T-helper 17 cell (primary cell): ENCODE data around the gene CTSO. TPM values are rescaled to one million over a fixed set of nuclear protein-coding genes. Genes with fewer than 3 reads are reported as not detected.

Experiments used
- ATAC-seq: fragments of 150-1000 bp; cut with Tn5 transposase; 2 replicates; pipeline ENCODE4 v1.10.0; 2021; ENCODE audit warnings: mild to moderate bottlenecking, moderate library complexity
- DNase-seq, 3 donors: peaks; one replicate each; pipeline versions ENCODE4 v3.0.0 to v3.0.0-alpha.2; 2020 to 2021
- H3K9me3 ChIP-seq: one replicate; pipeline ENCODE4 v1.7.0; 2013; ENCODE audit warnings: low read length, mild to moderate bottlenecking; ENCODE audit not compliant: control insufficient read depth, poor library complexity, severe bottlenecking
- H3K27ac Mint-ChIP-seq: one replicate; pipeline ENCODE4 v1.8.0; 2022; ENCODE audit warnings: mild to moderate bottlenecking, moderate library complexity, mixed read lengths
- H3K27me3 Mint-ChIP-seq: one replicate; pipeline ENCODE4 v1.8.0; 2022; ENCODE audit warnings: mixed read lengths
- H3K36me3 Mint-ChIP-seq: one replicate; pipeline ENCODE4 v1.8.0; 2022; ENCODE audit warnings: low read depth, mixed read lengths
- H3K4me1 Mint-ChIP-seq: one replicate; pipeline ENCODE4 v1.8.0; 2022; ENCODE audit warnings: mild to moderate bottlenecking, mixed read lengths
- H3K4me3 Mint-ChIP-seq: one replicate; pipeline ENCODE4 v1.8.0; 2022; ENCODE audit warnings: mild to moderate bottlenecking, moderate library complexity, mixed read lengths
- total RNA-seq, 4 donors: library from RNA in 2 of 4; stranded (reverse) in 2 of 4; gene quantifications; one replicate each; pipeline ENCODE4 v1.2.3 and lab custom pipeline; 2022 to 2026

The CTSO gene
- total RNA-seq, 2 donors from 2014 or later = 6.6 to 9.3 TPM

DNA sequence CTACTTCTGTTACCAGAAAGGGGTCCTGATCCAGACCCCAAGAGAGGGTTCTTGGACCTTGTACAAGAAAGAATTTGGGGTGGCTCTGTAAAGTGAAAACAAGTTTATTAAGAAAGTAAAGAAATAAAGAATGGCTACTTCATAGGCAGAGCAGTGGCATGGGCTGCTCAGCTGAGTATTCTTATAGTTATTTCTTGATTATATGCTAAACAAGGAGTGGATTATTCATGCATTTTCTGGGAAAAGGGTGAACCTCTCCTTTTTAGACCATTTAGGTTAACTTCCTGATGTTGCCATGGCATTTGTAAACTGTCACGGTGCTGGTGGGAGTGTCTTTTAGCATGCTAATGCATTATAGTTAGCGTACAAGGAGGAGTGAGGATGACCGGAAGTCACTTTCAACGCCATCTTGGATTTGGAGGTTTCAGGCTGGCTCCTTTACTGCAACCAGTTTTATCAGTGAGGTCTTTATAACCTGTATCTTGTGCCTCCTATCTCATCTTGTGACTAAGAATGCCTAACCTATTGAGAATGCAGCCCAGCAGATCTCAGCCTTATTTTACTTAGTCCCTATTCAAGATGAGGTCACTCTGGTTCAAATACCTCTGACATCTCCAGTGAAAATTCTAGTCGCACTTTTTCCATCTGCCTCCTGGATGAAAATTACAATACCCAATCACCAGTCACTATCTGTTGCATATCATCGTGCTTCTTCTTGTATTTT lies 65.7 kb downstream of the CTSO start:
- Mint-ChIP-seq H3K27ac (no peak overlapping the region), H3K4me1 (no peaks in the 10 kb centered on the region), H3K4me3 (no peak overlapping the region), H3K27me3 (peaks cover 20% of the 10 kb centered on the region), H3K36me3 (peaks cover 2% of the 10 kb centered on the region)
- DNase-seq (no peak), ATAC-seq (no peak)
- H3K9me3 ChIP-seq = no peaks in the 10 kb centered on the region

DNA sequence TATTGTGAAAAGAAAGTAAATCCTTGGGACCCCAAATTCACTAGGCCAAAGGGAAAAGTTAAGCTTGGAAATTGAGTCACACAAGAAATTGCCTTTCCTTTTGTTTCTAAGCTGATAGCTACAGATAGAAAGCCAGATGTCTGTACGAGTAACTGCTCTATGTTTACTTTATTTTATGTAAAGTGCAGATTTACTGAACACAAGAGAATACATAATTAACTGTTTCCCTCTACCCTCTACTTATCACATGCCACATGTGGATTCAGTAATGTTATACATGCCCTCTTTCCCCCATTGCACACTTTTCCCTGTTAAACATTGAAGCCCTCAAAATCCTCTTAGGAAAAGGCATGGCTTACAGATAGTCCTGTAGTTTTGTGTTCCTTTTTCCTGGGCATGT lies 66.6 kb downstream of the CTSO start:
- no peak overlapping the region for H3K4me3 Mint-ChIP-seq
- ATAC-seq = no peak
- DNase-seq = no peak
- H3K36me3 Mint-ChIP-seq = no peaks in the 10 kb centered on the region
- H3K27me3 Mint-ChIP-seq = peaks cover 14% of the 10 kb centered on the region
- H3K9me3 ChIP-seq = no peaks in the 10 kb centered on the region
- H3K27ac Mint-ChIP-seq = no peak overlapping the region
- no peaks in the 10 kb centered on the region for H3K4me1 Mint-ChIP-seq

DNA sequence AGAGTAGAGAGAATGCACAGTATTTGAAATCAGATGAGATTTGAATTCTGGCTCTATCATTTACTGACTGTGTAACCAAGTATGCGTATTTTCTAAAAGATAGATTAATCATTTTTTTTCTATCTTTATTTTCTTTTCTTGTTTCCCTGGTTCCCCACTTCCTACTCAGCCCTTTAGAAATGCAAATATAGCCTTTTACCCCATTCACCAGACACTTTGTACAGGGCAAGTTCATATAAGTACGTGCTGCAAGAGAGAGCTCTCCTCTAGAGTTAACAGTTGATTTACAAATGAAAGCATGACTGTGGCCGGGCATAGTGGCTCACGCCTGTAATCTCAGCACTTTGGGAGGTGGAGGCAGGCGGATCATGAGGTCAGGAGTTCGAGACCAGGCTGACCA lies 68.0 kb downstream of the CTSO start:
- H3K36me3 Mint-ChIP-seq = no peaks in the 10 kb centered on the region
- no peaks in the 10 kb centered on the region for H3K9me3 ChIP-seq
- DNase-seq (no peak), ATAC-seq (no peak)
- no peaks in the 10 kb centered on the region for H3K4me1 Mint-ChIP-seq
- H3K4me3 Mint-ChIP-seq = no peak overlapping the region
- no peak overlapping the region for H3K27ac Mint-ChIP-seq
- peaks cover 5% of the 10 kb centered on the region for H3K27me3 Mint-ChIP-seq

- Mint-ChIP-seq H3K27ac (no peak overlapping the region), H3K27me3 (peaks cover 5% of the 10 kb centered on the region), H3K4me3 (no peak overlapping the region), H3K36me3 (no peaks in the 10 kb centered on the region), H3K4me1 (no peaks in the 10 kb centered on the region)
- no peak for ATAC-seq
- DNase-seq = no peak
- H3K9me3 ChIP-seq = no peaks in the 10 kb centered on the region
Observed at GRCh38 chr4:155883895-155884294, 69.8 kb downstream of the CTSO start.

DNA sequence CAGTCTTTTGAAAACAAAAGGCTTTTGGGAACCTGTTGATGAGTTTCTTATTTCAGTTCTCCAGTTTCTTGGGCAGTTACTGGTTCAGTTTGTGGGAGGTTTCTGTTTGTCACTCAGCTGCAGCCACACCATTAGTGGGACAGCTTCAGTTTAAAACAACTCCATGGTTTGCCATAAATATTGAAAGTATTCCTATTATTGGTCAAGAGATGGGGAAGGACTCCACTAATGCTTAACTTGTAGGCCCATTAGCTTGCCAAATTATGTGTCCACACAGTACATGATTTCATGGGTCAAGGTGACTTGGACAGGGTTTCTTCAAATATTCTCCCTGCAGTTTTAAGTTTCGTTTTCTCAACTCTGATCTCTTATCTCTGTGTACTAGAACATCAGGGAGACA lies 72.1 kb downstream of the CTSO start:
- H3K27me3 Mint-ChIP-seq = no peaks in the 10 kb centered on the region
- no peaks in the 10 kb centered on the region for H3K9me3 ChIP-seq
- H3K36me3 Mint-ChIP-seq = no peaks in the 10 kb centered on the region
- ATAC-seq (no peak), DNase-seq (no peak)
- no peak overlapping the region for H3K27ac Mint-ChIP-seq
- H3K4me1 Mint-ChIP-seq = no peaks in the 10 kb centered on the region
- no peak overlapping the region for H3K4me3 Mint-ChIP-seq

DNA sequence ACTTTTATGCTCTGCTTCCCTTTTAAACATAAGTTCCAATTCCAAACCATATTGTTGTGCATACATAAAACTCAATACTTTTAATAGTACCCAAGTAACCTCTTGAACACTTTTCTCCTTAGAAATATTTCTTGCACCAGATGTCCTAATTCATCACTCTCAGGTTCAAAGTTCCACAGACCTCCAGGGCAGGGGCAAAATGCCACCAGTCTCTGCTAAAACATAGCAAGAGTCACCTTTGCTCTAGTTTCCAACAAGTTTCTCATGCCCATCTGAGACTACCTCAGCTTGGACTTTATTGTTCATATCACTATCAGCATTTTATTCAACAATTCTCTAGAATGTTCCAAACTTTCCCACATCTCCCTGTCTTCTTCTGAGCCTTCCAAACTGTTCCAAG lies 73.9 kb downstream of the CTSO start:
- Mint-ChIP-seq H3K27ac (no peak overlapping the region), H3K36me3 (no peaks in the 10 kb centered on the region), H3K4me1 (no peaks in the 10 kb centered on the region), H3K27me3 (no peaks in the 10 kb centered on the region), H3K4me3 (no peak overlapping the region)
- ATAC-seq (no peak), DNase-seq (no peak)
- H3K9me3 ChIP-seq = no peaks in the 10 kb centered on the region

DNA sequence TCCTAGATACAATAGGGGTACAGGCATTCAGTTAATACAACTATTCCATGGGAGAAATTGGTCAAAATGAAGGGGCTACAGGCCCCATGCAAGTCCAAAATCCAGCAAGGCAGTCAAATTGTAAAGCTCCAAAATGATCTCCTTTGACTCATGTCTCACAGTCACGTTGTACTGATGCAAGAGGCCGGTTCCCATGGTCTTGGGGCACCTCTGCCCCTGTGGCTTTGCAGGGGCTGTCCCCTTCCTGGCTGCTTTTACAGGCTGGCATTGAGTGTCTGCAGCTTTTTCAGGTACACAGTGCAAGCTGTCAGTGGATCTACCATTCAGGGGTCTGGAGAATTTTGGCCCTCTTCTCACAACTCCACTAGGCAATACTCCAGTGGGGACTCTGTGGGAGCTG lies 75.1 kb downstream of the CTSO start:
- no peak overlapping the region for H3K27ac Mint-ChIP-seq
- DNase-seq (no peak), ATAC-seq (no peak)
- no peaks in the 10 kb centered on the region for H3K4me1 Mint-ChIP-seq
- no peak overlapping the region for H3K4me3 Mint-ChIP-seq
- no peaks in the 10 kb centered on the region for H3K9me3 ChIP-seq
- H3K27me3 Mint-ChIP-seq = no peaks in the 10 kb centered on the region
- H3K36me3 Mint-ChIP-seq = no peaks in the 10 kb centered on the region

GRCh38 chr4:155877971-155878370 lies 75.7 kb downstream of the CTSO start:
- ATAC-seq = no peak
- H3K27ac Mint-ChIP-seq = no peak overlapping the region
- H3K27me3 Mint-ChIP-seq = no peaks in the 10 kb centered on the region
- no peaks in the 10 kb centered on the region for H3K4me1 Mint-ChIP-seq
- DNase-seq = no peak
- H3K4me3 Mint-ChIP-seq = no peak overlapping the region
- H3K9me3 ChIP-seq = no peaks in the 10 kb centered on the region
- H3K36me3 Mint-ChIP-seq = no peaks in the 10 kb centered on the region

DNA sequence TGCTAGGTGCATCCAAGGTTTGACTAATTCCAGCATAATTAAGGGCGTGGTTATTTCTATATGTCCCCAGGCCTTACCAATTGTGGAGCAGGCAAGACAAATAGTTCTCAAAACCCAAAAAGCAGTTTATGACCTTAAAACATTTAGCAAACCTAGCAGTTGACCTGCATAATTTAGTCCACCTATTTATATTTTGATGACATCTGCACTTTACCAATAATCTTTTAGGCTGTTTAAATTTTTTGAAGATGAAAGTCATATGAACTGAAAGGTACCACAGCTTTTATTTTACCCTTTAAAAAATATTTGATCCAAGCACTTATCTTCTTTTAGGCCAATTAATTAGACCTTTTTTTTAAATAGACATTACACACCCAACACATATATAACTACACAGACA lies 77.8 kb downstream of the CTSO start:
- Mint-ChIP-seq H3K36me3 (no peaks in the 10 kb centered on the region), H3K4me1 (no peaks in the 10 kb centered on the region), H3K27ac (no peak overlapping the region), H3K4me3 (no peak overlapping the region), H3K27me3 (peaks cover 8% of the 10 kb centered on the region)
- DNase-seq (no peak), ATAC-seq (no peak)
- no peaks in the 10 kb centered on the region for H3K9me3 ChIP-seq

Other genes starting within 250 kb of the CTSO start
- gene GUCY1B1, start 194.8 kb downstream of the CTSO start, total RNA-seq = 10 to 100 TPM in 1 of 2 donors, under 1 TPM in 1; 0.75 to 15.3 TPM
- gene ASIC5, start 87.6 kb downstream of the CTSO start, total RNA-seq = not detected
- gene TDO2, start 50.2 kb downstream of the CTSO start, total RNA-seq = not detected